ENCODE data around the gene CNKSR2. TPM values are rescaled to one million over a fixed set of nuclear protein-coding genes. Genes with fewer than 3 reads are reported as not detected.

The CNKSR2 gene
- total RNA-seq, 1 experiment from 2014 or later = 52.9 TPM

- no peak overlapping the region for H3K27ac Mint-ChIP-seq
- Histone ChIP-seq H4K91ac (ENCODE audit: insufficient read length, low read depth, low read length) (no peak overlapping the region), H3K23ac (ENCODE audit: insufficient read length, low read depth, low read length) (no peak overlapping the region), H3T11ph (ENCODE audit: low read length) (no peak overlapping the region), H3K4ac (ENCODE audit: low read depth, low read length) (no peak overlapping the region), H2BK5ac (ENCODE audit: insufficient read length, low read length) (no peak overlapping the region), H4K20me1 (ENCODE audit: control insufficient read depth, insufficient read depth, insufficient read length) (no peaks in the 10 kb centered on the region), H3K9ac (ENCODE audit: extremely low read depth, insufficient read length, low read length) (no peak overlapping the region), H3K56ac (ENCODE audit: insufficient read length, low read depth, low read length) (no peak overlapping the region), H3K4me2 (ENCODE audit: insufficient read depth, insufficient read length, low read length) (no peak overlapping the region), H2AFZ (ENCODE audit: low read length) (no peak overlapping the region), H4K8ac (replicated peaks; ENCODE audit: insufficient read length, low read depth, low read length) (no peak overlapping the region), H4K5ac (ENCODE audit: insufficient read length, low read depth, low read length) (no peak overlapping the region), H2BK15ac (ENCODE audit: low read depth, low read length) (no peak overlapping the region), H3K79me2 (ENCODE audit: insufficient read depth, low read length) (no peaks in the 10 kb centered on the region), H2AK5ac (ENCODE audit: insufficient read length, low read length) (no peak overlapping the region), H3K9me3 (ENCODE audit: control insufficient read depth, low read depth, low read length) (peaks cover 8% of the 10 kb centered on the region), H3K14ac (ENCODE audit: insufficient read depth, low read length) (no peak overlapping the region), H3K23me2 (ENCODE audit: insufficient read length, low read depth, low read length, poor library complexity, severe bottlenecking) (no peaks in the 10 kb centered on the region), H2BK12ac (ENCODE audit: insufficient read length, low read depth, low read length) (no peak overlapping the region), H3K79me1 (ENCODE audit: insufficient read depth, low read depth, low read length, poor library complexity, severe bottlenecking) (no peaks in the 10 kb centered on the region), H2BK120ac (ENCODE audit: low read depth, low read length, poor library complexity, severe bottlenecking) (no peak overlapping the region), H3K18ac (ENCODE audit: insufficient read length, low read depth, low read length) (no peak overlapping the region), H2BK20ac (ENCODE audit: low read depth, low read length, poor library complexity, severe bottlenecking) (no peak overlapping the region), H3K4me1 (ENCODE audit: insufficient read depth, low read length) (no peaks in the 10 kb centered on the region), H3K27me3 (ENCODE audit: insufficient read depth, low read length) (no peaks in the 10 kb centered on the region), H3K27ac (ENCODE audit: insufficient read length, low read depth, low read length) (no peak overlapping the region)
- H3K4me1 Mint-ChIP-seq = peaks cover 14 to 21% of the 10 kb centered on the region in 2 experiments
- peaks cover 4 to 31% (median 11%) of the 10 kb centered on the region in 3 experiments; a peak in 6 of 7 replicates for H3K36me3 Mint-ChIP-seq (ENCODE audit: insufficient read depth in 1 of 3, low read depth in 3 of 3)
- no peak overlapping the region for H3K4me3 Mint-ChIP-seq
- no CpG with 5 or more reads among the region's 3 CpGs for WGBS (ENCODE audit: extremely low coverage, insufficient read length, low lambda C conversion rate)
- TF ChIP-seq CTCF (conservative IDR thresholded peaks at IDR 0.05) = no peak
- no peak for DNase-seq
- H3K27me3 Mint-ChIP-seq (ENCODE audit: low read depth) = no peaks in the 10 kb centered on the region
- peaks cover 2 to 28% of the 10 kb centered on the region in 2 experiments; a peak in 4 of 5 replicates for H3K9me3 Mint-ChIP-seq
Observed at GRCh38 chrX:21412029-21412428, 37.8 kb downstream of the CNKSR2 start.
